HEK293 (cell line): Measurements from ENCODE around the gene NAPA.
"Not testable (repeated sequence)": the region's sequence is repeated elsewhere in the genome, so short reads cannot be mapped to it uniquely, and the experiment has no call there.

Experiments
- CTCF ChIA-PET: fragments of 350-600 bp; formaldehyde crosslinking; extraction: SDS; loops from one replicate; lab custom pipeline; 2021; ENCODE audit warnings: antibody characterized with exemption; lab: Yijun Ruan, JAX
- POLR2A ChIA-PET: fragments of 300-600 bp; formaldehyde crosslinking; extraction: SDS; loops from one replicate; lab custom pipeline; 2020; ENCODE audit warnings: antibody characterized with exemption, inconsistent platforms; lab: Yijun Ruan, JAX
- H3K27ac ChIP-seq: fragments of 200-500 bp; sonication (Bioruptor generic); 2 replicates; pipeline ENCODE4 v1.5.1; 2014; ENCODE audit warnings: low read depth, low read length, control low read depth, inconsistent platforms; ENCODE audit errors: extremely low read depth
- H3K36me3 ChIP-seq, 2 experiments: fragments of 200-500 bp in 1 of 2; sonication (Bioruptor generic) in 1 of 2; 1 replicate in 1 of 2; 2 replicates in 1 of 2; pipeline ENCODE4 v1.5.1; 2014 to 2017; ENCODE audit warnings: inconsistent platforms in 2 of 2, low read length in 2 of 2; ENCODE audit not compliant: control insufficient read depth in 2 of 2, insufficient read depth in 1 of 2
- H3K4me1 ChIP-seq: fragments of 200-500 bp; sonication (Bioruptor generic); 2 replicates; pipeline ENCODE4 v1.5.1; 2014; ENCODE audit warnings: mild to moderate bottlenecking, low read length, inconsistent platforms; ENCODE audit not compliant: control insufficient read depth, insufficient read depth
- H3K4me3 ChIP-seq: 2 replicates; pipeline ENCODE4 v1.5.1; 2011; ENCODE audit warnings: low read depth, mild to moderate bottlenecking, control low read depth, low read length, moderate library complexity
- H3K9me3 ChIP-seq: fragments of 200-500 bp; sonication (Bioruptor generic); 2 replicates; pipeline ENCODE4 v1.5.1; 2014; ENCODE audit warnings: low read depth, low read length, inconsistent platforms; ENCODE audit not compliant: control insufficient read depth, insufficient read depth
- EGR2 ChIP-seq: fragments of 450-650 bp; formaldehyde crosslinking; IDR thresholded peaks from 2 replicates; pipeline ENCODE4 v1.5.1; 2016; ENCODE audit warnings: low read depth, missing biosample characterization, missing genetic modification characterization
- GLI2 ChIP-seq: fragments of 450-650 bp; formaldehyde crosslinking; IDR thresholded peaks from 2 replicates; pipeline ENCODE4; 2017; ENCODE audit warnings: missing biosample characterization, missing genetic modification characterization, low read depth, borderline replicate concordance
- HOXC10 ChIP-seq: sonication (generic); formaldehyde crosslinking; IDR thresholded peaks from 2 replicates; pipeline ENCODE4 v1.8.1; 2023; ENCODE audit warnings: mild to moderate bottlenecking, missing genetic modification reagents
- ZBTB1 ChIP-seq: fragments of 450-650 bp; formaldehyde crosslinking; IDR thresholded peaks from 2 replicates; pipeline ENCODE4 v1.5.1; 2016; ENCODE audit warnings: missing biosample characterization, missing genetic modification characterization
- ZFHX2 ChIP-seq: fragments of 450-650 bp; formaldehyde crosslinking; conservative IDR thresholded peaks from 2 replicates; pipeline ENCODE4 v1.5.1; 2016; ENCODE audit warnings: missing biosample characterization, missing genetic modification characterization
- ZNF146 ChIP-seq: fragments of 450-650 bp; formaldehyde crosslinking; IDR thresholded peaks from 2 replicates; pipeline ENCODE4 v1.5.1; 2016; ENCODE audit warnings: missing biosample characterization, missing genetic modification characterization
- ZNF169 ChIP-seq: fragments of 450-650 bp; formaldehyde crosslinking; IDR thresholded peaks from 2 replicates; pipeline ENCODE4 v1.5.1; 2016; ENCODE audit warnings: missing biosample characterization, missing genetic modification characterization
- ZNF248 ChIP-seq: fragments of 450-650 bp; formaldehyde crosslinking; IDR thresholded peaks from 2 replicates; pipeline ENCODE4 v1.5.1; 2017; ENCODE audit warnings: missing biosample characterization, missing genetic modification characterization
- ZNF350 ChIP-seq: fragments of 450-650 bp; formaldehyde crosslinking; IDR thresholded peaks from 2 replicates; pipeline ENCODE4 v1.5.0; 2017; ENCODE audit warnings: missing biosample characterization, mild to moderate bottlenecking, missing genetic modification characterization
- ZNF354C ChIP-seq: fragments of 450-650 bp; formaldehyde crosslinking; IDR thresholded peaks from 2 replicates; pipeline ENCODE4 v1.5.1; 2016; ENCODE audit warnings: missing biosample characterization, missing genetic modification characterization, low read depth, borderline replicate concordance
- ZNF366 ChIP-seq: fragments of 450-650 bp; formaldehyde crosslinking; conservative IDR thresholded peaks from 2 replicates; pipeline ENCODE4 v1.5.1; 2016; ENCODE audit warnings: missing biosample characterization, missing genetic modification characterization
- ZNF391 ChIP-seq: fragments of 450-650 bp; formaldehyde crosslinking; IDR thresholded peaks from 2 replicates; pipeline ENCODE4 v1.5.1; 2016; ENCODE audit warnings: low read depth, missing biosample characterization, missing genetic modification characterization, borderline replicate concordance
- ZNF473 ChIP-seq: fragments of 450-650 bp; formaldehyde crosslinking; IDR thresholded peaks from 2 replicates; pipeline ENCODE4 v1.5.1; 2017; ENCODE audit warnings: missing biosample characterization, missing genetic modification characterization
- ZNF560 ChIP-seq: fragments of 450-650 bp; formaldehyde crosslinking; IDR thresholded peaks from 2 replicates; pipeline ENCODE4 v1.5.1; 2017; ENCODE audit warnings: missing biosample characterization, missing genetic modification characterization, borderline replicate concordance
- ZNF707 ChIP-seq: fragments of 450-650 bp; formaldehyde crosslinking; IDR thresholded peaks from 2 replicates; pipeline ENCODE4 v1.5.1; 2016; ENCODE audit warnings: missing biosample characterization, missing genetic modification characterization
- ZNF791 ChIP-seq: fragments of 450-650 bp; formaldehyde crosslinking; IDR thresholded peaks from 2 replicates; pipeline ENCODE4 v1.5.1; 2016; ENCODE audit warnings: missing biosample characterization, missing genetic modification characterization
- ZSCAN16 ChIP-seq: fragments of 450-650 bp; formaldehyde crosslinking; IDR thresholded peaks from 2 replicates; pipeline ENCODE4 v1.5.1; 2016; ENCODE audit warnings: missing biosample characterization, missing genetic modification characterization
- ZSCAN30 ChIP-seq: fragments of 450-650 bp; IDR thresholded peaks from 2 replicates; pipeline ENCODE4 v1.5.1; 2018; ENCODE audit warnings: missing biosample characterization, mild to moderate bottlenecking, missing genetic modification characterization, moderate library complexity
- TF ChIP-seq, protein P1 (sequence below): fragments of 450-650 bp; formaldehyde crosslinking; IDR thresholded peaks from 2 replicates; pipeline ENCODE4 v1.5.1; 2016; ENCODE audit warnings: missing biosample characterization, missing genetic modification characterization
- TF ChIP-seq, protein P2 (sequence below): fragments of 450-650 bp; formaldehyde crosslinking; IDR thresholded peaks from 2 replicates; pipeline ENCODE4 v1.5.1; 2016; ENCODE audit warnings: missing biosample characterization, missing genetic modification characterization, low read depth
- TF ChIP-seq, protein P3 (sequence below): fragments of 450-650 bp; formaldehyde crosslinking; IDR thresholded peaks from 2 replicates; pipeline ENCODE4 v1.5.1; 2016; ENCODE audit warnings: missing biosample characterization, missing genetic modification characterization
- TF ChIP-seq, protein P4 (sequence below): fragments of 450-650 bp; formaldehyde crosslinking; IDR thresholded peaks from 2 replicates; pipeline ENCODE4 v1.5.1; 2016; ENCODE audit warnings: missing biosample characterization, missing genetic modification characterization

Gene NAPA

DNA sequence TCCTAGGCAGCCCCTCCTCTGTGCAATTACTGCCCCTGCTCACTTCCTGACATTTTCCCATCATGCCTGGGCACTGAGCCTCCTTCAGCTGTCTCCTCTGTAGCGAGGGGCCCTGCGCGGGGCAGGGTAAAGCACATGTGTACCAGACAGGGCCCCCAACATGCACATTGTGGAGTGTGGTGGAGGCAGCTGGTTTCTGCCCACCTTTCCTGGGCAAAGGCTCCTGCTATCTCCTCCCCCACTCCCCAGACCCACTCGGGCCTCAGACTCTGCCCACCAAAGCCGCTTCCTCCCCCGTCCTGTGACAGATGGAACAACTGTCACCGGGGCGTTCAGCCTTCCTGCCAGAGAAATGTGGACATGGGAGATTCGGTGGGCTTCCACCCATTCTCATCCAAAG, 28.0 kb downstream of the NAPA start:
- CTCF ChIA-PET: no interaction called here
- no peaks in the 10 kb centered on the region for H3K9me3 ChIP-seq
- no peak overlapping the region for H3K27ac ChIP-seq
- H3K4me3 ChIP-seq: no peak overlapping the region
- H3K4me1 ChIP-seq: no peaks in the 10 kb centered on the region
- TF ChIP-seq, protein P1, sequence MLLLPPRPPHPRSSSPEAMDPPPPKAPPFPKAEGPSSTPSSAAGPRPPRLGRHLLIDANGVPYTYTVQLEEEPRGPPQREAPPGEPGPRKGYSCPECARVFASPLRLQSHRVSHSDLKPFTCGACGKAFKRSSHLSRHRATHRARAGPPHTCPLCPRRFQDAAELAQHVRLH: no peak
- TF ChIP-seq ZNF350 (tag by site-specific recombination): no peak
- no peak for TF ChIP-seq ZNF146
- no peak for TF ChIP-seq ZNF707 (tag by site-specific recombination)
- TF ChIP-seq, protein P2, sequence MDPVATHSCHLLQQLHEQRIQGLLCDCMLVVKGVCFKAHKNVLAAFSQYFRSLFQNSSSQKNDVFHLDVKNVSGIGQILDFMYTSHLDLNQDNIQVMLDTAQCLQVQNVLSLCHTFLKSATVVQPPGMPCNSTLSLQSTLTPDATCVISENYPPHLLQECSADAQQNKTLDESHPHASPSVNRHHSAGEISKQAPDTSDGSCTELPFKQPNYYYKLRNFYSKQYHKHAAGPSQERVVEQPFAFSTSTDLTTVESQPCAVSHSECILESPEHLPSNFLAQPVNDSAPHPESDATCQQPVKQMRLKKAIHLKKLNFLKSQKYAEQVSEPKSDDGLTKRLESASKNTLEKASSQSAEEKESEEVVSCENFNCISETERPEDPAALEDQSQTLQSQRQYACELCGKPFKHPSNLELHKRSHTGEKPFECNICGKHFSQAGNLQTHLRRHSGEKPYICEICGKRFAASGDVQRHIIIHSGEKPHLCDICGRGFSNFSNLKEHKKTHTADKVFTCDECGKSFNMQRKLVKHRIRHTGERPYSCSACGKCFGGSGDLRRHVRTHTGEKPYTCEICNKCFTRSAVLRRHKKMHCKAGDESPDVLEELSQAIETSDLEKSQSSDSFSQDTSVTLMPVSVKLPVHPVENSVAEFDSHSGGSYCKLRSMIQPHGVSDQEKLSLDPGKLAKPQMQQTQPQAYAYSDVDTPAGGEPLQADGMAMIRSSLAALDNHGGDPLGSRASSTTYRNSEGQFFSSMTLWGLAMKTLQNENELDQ (tag by site-specific recombination): no peak
- no peak for TF ChIP-seq ZNF473 (tag by site-specific recombination)
- TF ChIP-seq ZBTB1 (tag by site-specific recombination): no peak
- no peak for TF ChIP-seq ZNF248 (tag by site-specific recombination)
- TF ChIP-seq ZSCAN16 (tag by site-specific recombination): no peak
- TF ChIP-seq ZFHX2 (tag by site-specific recombination): peak; percentile 54; the same call in 1 of the 2 replicates
- no peak for TF ChIP-seq ZNF366 (tag by site-specific recombination)
- peak; percentile 75 for TF ChIP-seq EGR2 (tag by site-specific recombination)
- TF ChIP-seq ZNF169 (tag by site-specific recombination): no peak
- TF ChIP-seq GLI2: no peak
- TF ChIP-seq ZNF791 (tag by site-specific recombination): no peak
- no peak for TF ChIP-seq HOXC10
- POLR2A ChIA-PET: no interaction called here
- H3K36me3 ChIP-seq: peaks cover 7 to 45% of the 10 kb centered on the region in 2 experiments; a peak in 2 of 3 replicates

DNA sequence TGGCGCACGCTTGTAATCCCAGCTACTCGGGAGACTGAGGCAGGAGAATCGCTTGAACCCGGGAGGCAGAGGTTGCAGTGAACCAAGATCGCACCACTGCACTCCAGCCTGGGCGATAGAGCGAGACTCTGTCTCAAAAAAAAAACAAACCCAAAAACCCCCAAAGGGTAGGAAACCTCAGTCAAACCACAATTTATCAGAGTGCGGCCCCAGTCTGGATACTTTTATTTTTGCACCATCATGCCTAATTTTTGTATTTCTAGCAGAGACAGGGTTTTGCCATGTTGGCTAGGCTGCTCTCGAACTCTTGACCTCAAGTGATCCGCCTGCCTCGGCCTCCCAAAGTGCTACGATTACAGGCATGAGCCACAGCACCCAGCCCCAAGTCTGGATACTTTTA, 28.6 kb downstream of the NAPA start:
- ChIA-PET POLR2A (interaction anchor here (0.6 kb wide), 1 partner anchor 41 kb away, joined by 4 read pairs; no protein-coding TSS in a partner anchor), CTCF (interaction anchor here (0.6 to 1.9 kb wide), 2 partner anchors 22 to 213 kb away, joined by 4 to 5 read pairs; no protein-coding TSS in a partner anchor)
- H3K27ac ChIP-seq, H3K9me3 ChIP-seq, H3K4me1 ChIP-seq, H3K4me3 ChIP-seq: not testable (repeated sequence)
- H3K36me3 ChIP-seq: peaks cover 7 to 38% of the 10 kb centered on the region in 2 experiments; a peak in 2 of 3 replicates

DNA sequence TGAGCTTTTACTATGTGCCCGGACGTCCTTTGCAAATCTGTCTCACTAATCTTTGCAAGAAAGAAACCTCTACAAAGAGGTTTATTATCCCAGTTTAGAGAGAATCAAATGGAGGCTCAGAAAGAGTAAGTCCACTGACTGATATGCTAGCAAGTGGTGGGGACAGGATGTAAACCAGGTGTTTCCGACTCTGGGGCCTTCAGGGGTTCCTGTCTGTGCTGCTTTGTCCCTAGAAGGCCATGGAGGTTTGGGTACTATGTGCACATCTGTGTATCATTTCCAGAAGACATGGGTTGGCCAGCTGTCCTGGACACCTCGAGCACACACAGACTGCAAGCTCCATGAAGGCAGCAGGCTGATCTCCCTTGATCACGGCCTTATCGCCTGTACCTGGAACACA, 29.7 kb downstream of the NAPA start:
- CTCF ChIA-PET: interaction anchor here (0.6 to 3.1 kb wide), 7 partner anchors 9 to 222 kb away, joined by 3 to 56 read pairs (median 4); no protein-coding TSS in a partner anchor
- POLR2A ChIA-PET: interaction anchor here (0.5 to 2.3 kb wide), 4 partner anchors 25 to 100 kb away, joined by 4 to 11 read pairs (median 6); no protein-coding TSS in a partner anchor
- Histone ChIP-seq H3K9me3 (no peaks in the 10 kb centered on the region), H3K4me3 (no peak overlapping the region), H3K36me3 (peaks cover 5 to 28% of the 10 kb centered on the region in 2 experiments; a peak in 2 of 3 replicates), H3K27ac (no peak overlapping the region), H3K4me1 (no peaks in the 10 kb centered on the region)
- TF ChIP-seq, protein P3, sequence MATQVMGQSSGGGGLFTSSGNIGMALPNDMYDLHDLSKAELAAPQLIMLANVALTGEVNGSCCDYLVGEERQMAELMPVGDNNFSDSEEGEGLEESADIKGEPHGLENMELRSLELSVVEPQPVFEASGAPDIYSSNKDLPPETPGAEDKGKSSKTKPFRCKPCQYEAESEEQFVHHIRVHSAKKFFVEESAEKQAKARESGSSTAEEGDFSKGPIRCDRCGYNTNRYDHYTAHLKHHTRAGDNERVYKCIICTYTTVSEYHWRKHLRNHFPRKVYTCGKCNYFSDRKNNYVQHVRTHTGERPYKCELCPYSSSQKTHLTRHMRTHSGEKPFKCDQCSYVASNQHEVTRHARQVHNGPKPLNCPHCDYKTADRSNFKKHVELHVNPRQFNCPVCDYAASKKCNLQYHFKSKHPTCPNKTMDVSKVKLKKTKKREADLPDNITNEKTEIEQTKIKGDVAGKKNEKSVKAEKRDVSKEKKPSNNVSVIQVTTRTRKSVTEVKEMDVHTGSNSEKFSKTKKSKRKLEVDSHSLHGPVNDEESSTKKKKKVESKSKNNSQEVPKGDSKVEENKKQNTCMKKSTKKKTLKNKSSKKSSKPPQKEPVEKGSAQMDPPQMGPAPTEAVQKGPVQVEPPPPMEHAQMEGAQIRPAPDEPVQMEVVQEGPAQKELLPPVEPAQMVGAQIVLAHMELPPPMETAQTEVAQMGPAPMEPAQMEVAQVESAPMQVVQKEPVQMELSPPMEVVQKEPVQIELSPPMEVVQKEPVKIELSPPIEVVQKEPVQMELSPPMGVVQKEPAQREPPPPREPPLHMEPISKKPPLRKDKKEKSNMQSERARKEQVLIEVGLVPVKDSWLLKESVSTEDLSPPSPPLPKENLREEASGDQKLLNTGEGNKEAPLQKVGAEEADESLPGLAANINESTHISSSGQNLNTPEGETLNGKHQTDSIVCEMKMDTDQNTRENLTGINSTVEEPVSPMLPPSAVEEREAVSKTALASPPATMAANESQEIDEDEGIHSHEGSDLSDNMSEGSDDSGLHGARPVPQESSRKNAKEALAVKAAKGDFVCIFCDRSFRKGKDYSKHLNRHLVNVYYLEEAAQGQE (tag by site-specific recombination): no peak
- TF ChIP-seq ZSCAN30 (tag by site-specific recombination): no peak
- TF ChIP-seq ZNF354C (tag by site-specific recombination): no peak
- TF ChIP-seq, protein P4, sequence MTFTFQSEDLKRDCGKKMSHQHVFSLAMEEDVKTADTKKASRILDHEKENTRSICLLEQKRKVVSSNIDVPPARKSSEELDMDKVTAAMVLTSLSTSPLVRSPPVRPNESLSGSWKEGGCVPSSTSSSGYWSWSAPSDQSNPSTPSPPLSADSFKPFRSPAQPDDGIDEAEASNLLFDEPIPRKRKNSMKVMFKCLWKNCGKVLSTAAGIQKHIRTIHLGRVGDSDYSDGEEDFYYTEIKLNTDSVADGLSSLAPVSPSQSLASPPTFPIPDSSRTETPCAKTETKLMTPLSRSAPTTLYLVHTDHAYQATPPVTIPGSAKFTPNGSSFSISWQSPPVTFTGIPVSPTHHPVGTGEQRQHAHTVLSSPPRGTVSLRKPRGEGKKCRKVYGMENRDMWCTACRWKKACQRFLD (tag by site-specific recombination): no peak
- no peak for TF ChIP-seq ZNF560 (tag by site-specific recombination)
- TF ChIP-seq ZNF391 (tag by site-specific recombination): no peak
